Muscle of back (tissue), 11 donors: ENCODE measurements around the gene ADGRF5. TPM values are rescaled to one million over a fixed set of nuclear protein-coding genes. Genes with fewer than 3 reads are reported as not detected.

Experiments
- DNase-seq, 3 donors: peaks; one replicate each; pipeline versions ENCODE4 v3.0.0 to v3.0.0-alpha.2; 2013
- polyA plus RNA-seq, 10 donors: library from polyadenylated mRNA; unstranded; fragments of 120-200 nt; gene quantifications; one replicate each; pipeline ENCODE4 v1.2.1, GENCODE V29; 2013; ENCODE audit not compliant: insufficient read length in 10 of 10

Gene ADGRF5
- polyA plus RNA-seq, 10 donors, result 17.2 to 37.3 (median 28.2) TPM

- no peak for DNase-seq
Measured at GRCh38 chr6:46821458-46821881, 100.3 kb downstream of the ADGRF5 start.

- DNase-seq, result no peak
Measured at GRCh38 chr6:46819561-46819960, 102.2 kb downstream of the ADGRF5 start.

GRCh38 chr6:46816626-46817025 is 105.1 kb downstream of the ADGRF5 start:
- no peak for DNase-seq

GRCh38 chr6:46815130-46815529 is 106.6 kb downstream of the ADGRF5 start:
- no peak for DNase-seq

GRCh38 chr6:46808806-46809205 is 112.9 kb downstream of the ADGRF5 start:
- no peak for DNase-seq

Other genes with a start within 250 kb of the ADGRF5 start
- gene TDRD6, start 234.1 kb downstream of the ADGRF5 start, polyA plus RNA-seq, result 1 to 10 TPM in 4 of 10 donors, under 1 TPM in 6; 0.37 to 1.8 (median 0.82) TPM
- 1 to 10 TPM; 1.5 to 2.7 (median 1.8) TPM for gene PLA2G7, start 186.6 kb downstream of the ADGRF5 start, polyA plus RNA-seq
- gene ANKRD66, start 175.0 kb downstream of the ADGRF5 start, polyA plus RNA-seq, result 1 to 10 TPM in 5 of 10 donors, under 1 TPM in 5; 0.45 to 1.6 (median 0.96) TPM
- gene MEP1A, start 128.5 kb downstream of the ADGRF5 start, polyA plus RNA-seq, result under 1 TPM in 1 of 10 donors, not detected in 9; 0.30 TPM
- under 1 TPM in 7 of 10 donors, not detected in 3; 0.07 to 0.22 (median 0.14) TPM for gene ADGRF1, start 120.4 kb upstream of the ADGRF5 start, polyA plus RNA-seq